GM19372 (cell line): ENCODE results near the gene PID1.

Experiments
- ATAC-seq: cut with Tn5 transposase; IDR thresholded peaks from one replicate; pipeline ENCODE4 v1.9.1; 2021; ENCODE audit warnings: mild to moderate bottlenecking, low read depth, moderate library complexity; ENCODE audit not compliant: unreplicated experiment

PID1 gene

DNA sequence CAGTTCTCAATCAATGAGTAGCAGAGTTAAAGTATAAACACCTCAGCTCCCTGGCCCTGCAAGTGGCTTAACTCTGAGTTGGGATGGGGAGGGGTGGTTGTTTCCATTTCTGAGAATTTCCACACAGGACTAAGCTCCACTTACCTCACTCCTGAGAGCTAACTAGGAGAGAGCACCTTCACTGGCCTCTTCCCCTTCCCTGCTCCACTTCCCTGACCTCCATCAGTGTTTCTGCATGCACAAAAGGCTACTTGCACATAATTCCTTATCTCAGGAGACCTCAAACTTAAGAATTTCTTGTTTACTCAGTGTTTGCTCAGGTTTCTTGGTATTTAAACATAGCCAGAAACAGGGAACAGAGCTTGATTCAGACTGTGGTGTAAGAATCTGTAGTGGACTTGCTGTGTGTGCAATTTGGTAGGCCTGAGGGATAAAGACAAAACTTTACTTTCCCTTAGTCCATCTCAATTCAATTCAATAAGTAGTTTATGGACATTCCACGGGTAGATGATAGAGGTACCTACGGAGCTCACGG lies 97.2 kb downstream of the PID1 start:
- no peak for ATAC-seq

GRCh38 chr2:229170916-229171315 lies 100.2 kb downstream of the PID1 start:
- ATAC-seq: no peak

GRCh38 chr2:229170171-229170570 lies 100.9 kb downstream of the PID1 start:
- no peak for ATAC-seq

- ATAC-seq: no peak
Observed at GRCh38 chr2:229169751-229170150, 101.3 kb downstream of the PID1 start.

GRCh38 chr2:229164545-229165249 lies 106.4 kb downstream of the PID1 start:
- no peak for ATAC-seq

DNA sequence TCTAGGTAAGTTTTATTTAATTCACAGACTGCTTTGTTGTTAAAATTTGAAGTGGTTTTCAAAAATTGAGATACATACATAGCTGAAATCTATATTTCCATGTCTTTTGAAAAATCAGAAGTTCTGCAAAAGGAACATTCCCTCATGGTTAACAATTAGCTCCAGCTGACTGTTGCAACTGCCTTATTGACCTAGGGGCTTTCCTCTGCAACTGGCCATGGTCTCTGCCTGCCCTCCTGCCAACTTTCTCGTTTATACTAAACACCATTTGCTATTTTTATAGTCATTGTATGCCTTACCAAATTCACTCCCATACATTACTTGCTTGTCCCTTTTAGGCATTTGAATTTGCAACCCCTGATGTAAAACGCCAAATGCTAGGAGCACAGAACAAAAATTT lies 107.2 kb downstream of the PID1 start:
- no peak for ATAC-seq

GRCh38 chr2:229162015-229162414 lies 109.1 kb downstream of the PID1 start:
- no peak for ATAC-seq

DNA sequence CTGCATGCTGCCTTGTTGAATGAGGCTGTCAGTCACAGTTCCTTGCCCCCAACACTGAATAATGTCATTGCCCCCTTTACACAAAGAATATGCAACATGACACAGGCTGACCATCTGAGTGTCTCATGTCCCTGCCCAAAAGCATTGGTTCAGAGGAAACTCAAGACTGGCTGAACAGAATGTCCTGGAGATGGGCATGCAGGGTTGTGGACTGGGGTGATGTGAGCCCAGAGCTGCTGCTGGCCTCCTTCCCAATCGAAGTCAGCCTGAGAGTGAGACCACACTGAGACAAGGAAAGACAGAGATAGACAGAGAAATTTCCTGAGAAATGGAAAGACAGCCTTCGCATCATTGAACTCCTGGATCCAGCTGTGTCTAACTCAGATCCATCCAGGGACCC lies 110.1 kb downstream of the PID1 start:
- ATAC-seq: no peak

DNA sequence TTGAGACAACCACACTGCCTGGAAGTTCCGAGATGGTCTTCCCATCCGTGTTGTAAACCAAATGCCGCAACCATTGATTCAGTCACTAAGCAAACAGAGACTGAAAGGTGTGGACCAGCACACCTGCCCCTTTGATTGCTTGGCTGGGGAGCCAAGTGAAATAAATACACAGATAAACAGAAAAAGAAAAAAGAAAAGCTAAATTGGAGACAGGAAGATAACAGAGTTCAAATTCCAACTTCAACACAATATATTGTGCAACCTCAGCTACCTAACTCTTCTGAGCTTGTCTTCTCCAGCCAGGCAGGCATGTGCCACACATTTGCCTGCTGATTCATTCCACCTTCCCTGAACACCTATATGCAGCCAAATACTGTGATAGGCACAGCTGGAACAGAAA lies 110.9 kb downstream of the PID1 start:
- ATAC-seq: no peak

DNA sequence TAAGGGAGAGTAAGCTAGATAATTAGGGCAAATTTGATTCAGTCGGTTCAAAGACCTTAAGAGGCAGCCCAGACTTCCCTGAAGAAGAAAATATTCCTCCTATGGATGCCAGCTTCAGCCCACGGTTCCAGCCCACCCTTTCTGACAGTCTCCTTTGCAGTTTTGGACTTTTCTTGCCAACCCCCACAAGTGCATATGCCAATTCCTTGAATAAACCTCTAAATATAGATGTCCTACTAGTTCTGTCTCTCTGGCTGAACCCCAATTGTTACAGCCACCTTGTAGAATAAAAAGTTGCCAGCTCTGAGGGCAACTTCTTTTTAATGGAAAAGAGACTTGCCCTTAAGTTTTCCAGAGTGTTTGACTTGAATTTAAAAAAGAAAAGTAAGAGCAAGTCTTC lies 111.7 kb downstream of the PID1 start:
- no peak for ATAC-seq

DNA sequence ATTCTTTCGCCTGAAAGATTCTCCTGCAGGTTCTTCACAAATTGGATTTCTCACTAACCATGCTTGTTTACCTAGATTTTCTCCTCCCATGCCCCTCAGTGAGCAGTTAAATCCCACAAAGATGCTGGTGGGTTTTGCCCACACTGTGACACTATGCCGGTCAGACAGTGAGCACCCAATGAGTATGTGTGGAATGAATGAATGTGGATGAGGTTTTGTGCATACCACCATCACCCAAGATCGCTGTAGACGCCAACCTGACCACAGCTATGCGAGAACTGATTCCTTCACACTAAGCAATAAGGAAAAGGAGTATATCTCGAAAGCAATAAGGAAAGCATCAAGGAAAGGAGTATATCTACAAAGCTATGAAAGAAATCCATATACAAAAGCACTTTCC lies 116.7 kb downstream of the PID1 start:
- ATAC-seq: no peak

DNA sequence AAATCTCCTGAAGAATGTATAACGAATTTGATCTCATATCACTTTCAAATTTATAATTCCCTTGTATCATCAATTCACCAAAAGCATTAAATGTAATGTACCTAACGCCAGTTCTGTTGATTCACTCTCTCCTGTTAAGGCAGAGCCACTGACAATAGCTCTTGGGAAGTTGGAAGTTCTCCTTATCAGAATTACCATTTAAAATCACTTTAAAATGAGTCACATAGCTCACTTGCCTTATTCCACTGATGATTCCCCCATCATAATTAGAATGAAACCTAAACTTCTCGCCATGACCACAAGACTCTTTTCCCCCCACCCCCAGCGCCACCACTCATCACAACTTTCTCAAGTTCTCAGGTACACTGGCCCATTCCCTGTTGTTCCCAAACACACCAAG lies 117.1 kb downstream of the PID1 start:
- ATAC-seq: no peak

DNA sequence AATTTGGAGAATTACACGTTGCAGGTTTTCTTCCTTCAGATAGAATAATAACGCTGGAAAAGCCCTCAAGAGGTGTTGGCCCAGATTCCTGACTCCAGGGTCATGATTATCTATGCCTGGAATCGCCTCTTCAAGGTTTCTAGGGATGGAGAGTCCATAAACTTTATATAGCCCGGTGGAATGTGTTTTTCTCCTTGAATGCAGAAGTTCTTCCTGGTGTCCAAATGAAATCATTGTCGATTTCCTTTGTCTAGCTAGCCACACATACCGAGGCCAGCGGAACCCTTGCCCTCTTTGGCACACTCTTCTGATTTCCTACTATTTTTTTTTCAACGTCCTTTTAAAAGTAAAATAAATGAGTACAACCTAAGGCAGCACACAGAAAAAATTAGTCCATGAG lies 117.8 kb downstream of the PID1 start:
- ATAC-seq: no peak

DNA sequence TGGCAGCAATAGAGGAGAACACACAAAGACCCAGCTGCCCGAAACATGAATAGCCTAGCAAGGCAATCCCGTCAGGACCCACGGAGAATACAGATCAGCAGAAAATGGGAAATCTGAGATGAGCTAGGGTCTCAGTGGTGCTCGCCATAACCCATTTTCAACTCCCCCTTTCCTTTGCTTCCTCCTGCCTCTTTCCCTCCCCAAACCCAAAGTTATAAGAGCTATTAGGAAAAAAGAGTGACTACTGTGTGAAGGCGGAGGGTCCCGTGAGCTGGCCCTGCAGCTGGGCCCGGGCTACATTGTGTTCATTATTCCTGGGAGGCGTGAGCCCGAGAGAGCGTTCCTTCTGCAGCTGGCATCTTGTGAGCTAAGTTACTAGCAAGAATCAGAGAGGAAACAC lies 118.4 kb downstream of the PID1 start:
- ATAC-seq: no peak

DNA sequence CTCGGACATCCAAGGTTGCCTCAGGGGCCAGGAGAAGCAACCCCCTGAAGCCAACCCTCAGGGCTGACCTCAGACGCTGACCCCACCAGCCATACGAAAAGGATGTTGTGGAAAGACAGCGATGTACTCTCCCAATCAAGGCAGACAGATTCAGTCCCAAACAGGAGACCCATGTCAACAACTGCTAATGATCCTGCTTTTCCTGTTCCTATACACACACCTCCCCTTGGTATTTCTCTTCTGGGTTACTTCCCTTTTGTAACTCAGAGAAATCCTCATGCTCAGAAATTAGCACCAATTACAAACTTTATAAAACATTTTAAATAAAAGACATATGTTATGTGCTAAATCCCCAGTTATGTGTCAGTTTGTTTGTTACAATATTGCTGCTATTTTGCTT lies 120.8 kb downstream of the PID1 start:
- ATAC-seq: no peak

DNA sequence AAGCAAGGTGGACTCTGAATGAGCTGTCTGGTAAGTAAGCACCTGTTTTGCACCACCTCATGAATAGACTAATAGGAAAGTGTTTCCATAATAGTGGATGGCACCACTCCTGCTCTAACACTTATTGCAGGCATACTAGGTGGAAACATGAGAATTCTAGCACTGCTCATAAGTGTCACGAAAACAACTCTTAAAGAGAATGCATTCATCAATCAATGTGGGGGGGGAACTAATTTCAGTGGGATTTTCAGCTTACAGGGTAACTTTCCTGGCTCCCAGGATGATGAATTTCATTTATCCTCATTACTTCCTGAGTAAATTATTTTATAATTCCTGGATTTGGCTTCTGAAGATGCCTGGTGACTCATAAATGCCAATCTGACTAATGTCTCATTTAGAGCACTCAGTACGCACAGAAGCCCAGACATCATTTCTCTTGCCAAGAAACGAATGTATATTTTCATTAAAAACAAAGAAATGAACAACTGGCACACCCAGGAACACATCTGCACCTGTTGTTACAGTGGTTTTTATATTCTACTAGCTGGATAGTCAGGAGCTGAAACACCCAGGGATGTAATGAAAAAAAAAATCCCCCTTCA lies 129.6 kb downstream of the PID1 start:
- ATAC-seq: no peak

GRCh38 chr2:229137639-229138038 lies 133.4 kb downstream of the PID1 start:
- ATAC-seq: no peak

DNA sequence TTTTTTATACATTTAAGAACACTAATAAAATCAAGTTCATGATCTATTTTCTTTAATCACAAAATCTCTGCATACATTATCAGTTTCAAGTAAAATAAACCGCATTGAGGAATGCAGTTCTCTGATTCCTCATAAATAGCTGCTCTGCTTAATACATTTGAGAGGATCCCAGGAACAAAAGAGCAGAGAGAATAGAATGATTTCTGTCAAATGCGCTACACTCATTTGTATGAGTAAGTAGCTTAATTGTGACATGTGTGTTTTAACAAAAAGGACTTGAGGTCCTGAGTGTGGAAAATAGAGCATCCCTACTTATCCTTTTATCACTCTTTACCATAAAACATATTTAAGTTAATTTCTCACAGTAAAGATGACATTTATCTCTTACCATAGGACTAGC lies 134.0 kb downstream of the PID1 start:
- no peak for ATAC-seq

DNA sequence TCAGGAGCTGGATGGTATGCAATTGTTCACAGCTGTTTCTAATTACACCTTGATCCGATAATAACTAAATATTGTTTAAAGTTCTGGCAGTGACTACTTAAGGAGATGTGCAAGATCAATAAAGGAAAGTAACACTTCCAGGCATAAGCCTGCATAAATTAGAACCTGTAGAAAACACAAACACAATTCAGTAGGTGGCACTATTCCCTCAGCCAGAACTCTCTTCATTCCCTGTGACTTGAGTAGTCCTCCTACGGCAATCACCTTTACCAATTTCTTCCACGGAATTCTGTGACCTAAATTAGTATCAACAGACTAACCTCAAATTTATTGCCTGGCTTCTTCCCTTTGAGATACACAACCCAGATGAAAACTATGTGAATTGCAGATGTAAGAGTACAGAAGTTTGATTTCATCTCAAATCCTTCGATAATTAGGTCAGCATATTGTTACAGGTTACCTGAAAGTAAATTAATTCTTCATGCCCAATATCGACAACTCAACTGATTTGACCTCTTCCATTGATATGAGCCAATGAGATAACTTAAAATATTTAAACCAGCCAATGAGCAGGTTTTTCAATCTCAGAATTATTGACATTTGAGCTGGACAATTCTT lies 137.8 kb downstream of the PID1 start:
- ATAC-seq: no peak

DNA sequence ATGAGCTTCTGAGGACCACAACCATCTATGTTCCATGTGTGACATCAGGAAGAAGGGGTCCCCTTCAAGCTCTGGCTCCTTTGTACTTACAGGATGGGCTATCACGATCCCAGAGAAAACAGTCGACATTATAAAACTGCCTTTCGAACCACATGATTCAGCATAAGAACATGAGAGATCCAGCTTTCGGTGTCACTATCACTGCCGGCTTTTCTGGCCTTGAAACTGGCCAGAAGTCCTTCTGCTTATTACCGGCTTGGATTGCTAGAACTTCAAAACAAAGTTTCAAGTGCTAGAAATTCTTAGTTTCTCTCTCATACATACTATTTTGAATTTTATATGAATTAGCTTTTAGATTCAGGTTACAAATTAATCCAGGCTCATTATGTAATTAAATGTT lies 138.9 kb downstream of the PID1 start:
- ATAC-seq: no peak

DNA sequence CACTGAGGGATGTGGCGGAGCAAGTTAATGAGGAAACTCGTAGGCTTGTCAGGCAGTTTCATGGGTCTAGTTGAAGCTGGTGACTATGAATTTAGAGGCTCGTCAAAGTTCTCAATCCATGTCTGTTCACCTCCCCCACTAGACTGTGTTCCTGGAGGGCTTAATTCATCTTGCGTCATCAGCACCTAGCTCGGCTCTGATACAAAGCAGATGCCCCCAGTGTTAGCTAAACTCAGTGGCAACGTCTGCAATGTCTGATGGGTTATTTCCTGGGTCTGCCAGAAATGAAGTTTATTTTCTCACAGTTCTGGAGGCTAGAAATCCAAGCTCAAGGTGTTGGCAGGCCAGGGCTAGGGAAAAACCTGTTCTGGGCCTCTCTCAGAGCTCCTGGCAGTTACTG lies 140.6 kb downstream of the PID1 start:
- no peak for ATAC-seq
